ENCODE results near the gene CYB5RL. TPM values are rescaled to one million over a fixed set of nuclear protein-coding genes. Genes with fewer than 3 reads are reported as not detected.
"Not testable (repeated sequence)": the region's sequence is repeated elsewhere in the genome, so short reads cannot be mapped to it uniquely, and the experiment has no call there.

Gene CYB5RL
- total RNA-seq, 2 donors from 2014 or later: 8.7 to 9.0 TPM

DNA sequence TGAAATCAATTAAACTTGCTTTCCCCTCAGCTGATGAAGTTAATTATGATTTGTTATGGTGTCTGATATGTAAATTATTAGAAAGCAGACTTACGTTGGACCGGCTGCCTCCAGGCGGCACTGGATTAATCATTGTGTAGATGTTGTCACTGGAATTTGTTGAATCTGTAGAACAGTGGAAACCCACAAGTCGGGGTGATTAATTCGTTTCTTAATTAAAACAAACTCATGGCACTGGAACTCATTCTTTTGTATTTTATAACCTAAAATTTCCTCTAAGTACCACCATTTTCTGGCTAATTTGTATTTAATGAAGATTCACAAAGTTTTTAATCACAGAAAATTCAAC, 39.2 kb upstream of the CYB5RL start:
- ATAC-seq (ENCODE audit: insufficient number of reproducible peaks, low FRiP score, low read depth) (no peak), DNase-seq (ENCODE audit: low spot score) (no peak)
- peak overlapping the region; percentile 60 to 61 for H3K27ac ChIP-seq
- H3K4me3 ChIP-seq: no peak overlapping the region
- H3K9me3 ChIP-seq: no peaks in the 10 kb centered on the region
- H3K4me1 ChIP-seq (ENCODE audit: control insufficient read depth in 1 of 2, low read depth in 2 of 2): peaks cover 0 to 7% of the 10 kb centered on the region in 2 donors
- peaks cover 14% of the 10 kb centered on the region for H3K36me3 ChIP-seq
- no peak for TF ChIP-seq CTCF (IDR thresholded peaks at IDR 0.05)
- no peaks in the 10 kb centered on the region for H3K27me3 ChIP-seq (replicated peaks; ENCODE audit: insufficient read depth)

DNA sequence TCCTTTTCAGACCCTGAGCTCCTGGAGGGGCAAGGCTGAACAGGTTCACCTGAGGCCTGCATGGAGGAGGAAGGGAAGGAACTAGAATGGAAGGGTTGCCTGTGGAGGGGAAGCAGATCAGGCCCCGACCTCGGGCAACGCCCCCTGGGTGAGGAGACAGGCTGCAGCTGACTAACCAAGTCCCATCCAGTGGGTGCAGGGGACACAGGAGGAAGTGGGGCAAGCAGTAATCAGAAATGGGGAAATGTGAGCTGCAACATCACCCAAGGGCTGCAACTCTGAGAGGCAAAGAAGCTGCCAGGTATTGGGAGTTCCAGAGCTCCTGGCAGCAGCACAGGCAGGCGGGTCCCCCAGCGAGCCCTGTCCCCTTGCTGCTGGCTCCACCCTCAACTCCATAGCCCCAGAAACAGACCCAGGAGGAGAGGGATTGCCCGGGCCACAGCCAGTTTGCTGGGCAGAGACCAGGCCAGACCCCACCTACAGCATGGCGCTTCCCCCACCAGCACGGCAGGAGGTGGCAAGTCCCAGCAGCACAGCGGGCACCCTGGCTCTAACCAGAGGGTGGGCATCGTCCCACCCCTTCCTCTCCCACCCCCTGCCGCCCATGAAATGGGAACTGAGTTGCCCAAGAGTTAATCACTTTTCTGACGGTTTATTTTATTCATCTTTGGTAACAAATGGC, 38.7 kb upstream of the CYB5RL start:
- no peak for ATAC-seq (ENCODE audit: insufficient number of reproducible peaks, low FRiP score, low read depth)
- TF ChIP-seq CTCF (IDR thresholded peaks at IDR 0.05): no peak
- no peaks in the 10 kb centered on the region for H3K27me3 ChIP-seq (replicated peaks; ENCODE audit: insufficient read depth)

DNA sequence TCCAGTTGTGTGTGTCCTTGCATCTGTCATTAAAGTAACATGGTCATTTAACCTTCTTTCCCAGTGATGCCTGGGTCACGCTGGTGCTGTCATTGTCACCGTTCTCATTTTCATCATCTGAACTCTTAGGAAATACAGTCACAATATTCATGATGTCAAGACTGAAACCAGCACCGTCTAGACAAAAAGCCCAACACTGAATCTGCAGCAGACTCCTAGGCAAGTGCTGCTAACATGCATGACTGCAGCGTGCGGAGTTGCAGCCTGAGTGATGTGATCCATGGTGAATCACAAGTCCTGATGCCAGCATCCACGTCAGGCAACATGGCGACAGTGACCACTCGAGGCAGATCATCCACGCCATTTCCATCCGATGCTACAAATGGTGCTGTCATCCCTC, 37.8 kb upstream of the CYB5RL start:
- no peak for TF ChIP-seq CTCF (IDR thresholded peaks at IDR 0.05)
- no peak for ATAC-seq (ENCODE audit: insufficient number of reproducible peaks, low FRiP score, low read depth)

More for the DNA sequence above, 38.7 kb upstream of the CYB5RL start:
- Histone ChIP-seq H3K4me1 (ENCODE audit: control insufficient read depth in 1 of 2, low read depth in 2 of 2) (peaks cover 0 to 7% of the 10 kb centered on the region in 2 donors), H3K36me3 (peaks cover 14% of the 10 kb centered on the region), H3K9me3 (no peaks in the 10 kb centered on the region), H3K27ac (no peak overlapping the region), H3K4me3 (no peak overlapping the region)
- no peak for DNase-seq (ENCODE audit: low spot score)

GRCh38 chr1:54234284-54234683, 34.5 kb upstream of the CYB5RL start:
- no peak for ATAC-seq (ENCODE audit: insufficient number of reproducible peaks, low FRiP score, low read depth)
- no peak for TF ChIP-seq CTCF (IDR thresholded peaks at IDR 0.05)

More for the DNA sequence above, 37.8 kb upstream of the CYB5RL start:
- Histone ChIP-seq H3K36me3 (peaks cover 11% of the 10 kb centered on the region), H3K27me3 (replicated peaks; ENCODE audit: insufficient read depth) (no peaks in the 10 kb centered on the region), H3K9me3 (no peaks in the 10 kb centered on the region), H3K4me3 (no peak overlapping the region), H3K4me1 (ENCODE audit: control insufficient read depth in 1 of 2, low read depth in 2 of 2) (peaks cover 0 to 7% of the 10 kb centered on the region in 2 donors), H3K27ac (no peak overlapping the region)
- DNase-seq (ENCODE audit: low spot score): no peak

DNA sequence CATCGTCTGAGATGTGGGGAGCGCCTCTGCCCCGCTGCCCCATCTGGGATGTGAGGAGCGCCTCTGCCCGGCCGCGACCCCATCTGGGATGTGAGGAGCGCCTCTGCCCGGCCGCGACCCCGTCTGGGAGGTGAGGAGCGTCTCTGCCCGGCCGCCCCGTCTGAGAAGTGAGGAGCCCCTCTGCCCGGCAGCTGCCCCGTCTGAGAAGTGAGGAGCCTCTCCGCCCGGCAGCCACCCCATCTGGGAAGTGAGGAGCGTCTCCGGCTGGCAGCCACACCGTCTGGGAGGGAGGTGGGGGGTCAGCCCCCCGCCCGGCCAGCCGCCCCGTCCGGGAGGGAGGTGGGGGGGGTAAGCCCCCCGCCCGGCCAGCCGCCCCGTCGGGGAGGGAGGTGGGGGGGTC, 33.4 kb upstream of the CYB5RL start:
- H3K27ac ChIP-seq; H3K27me3 ChIP-seq (replicated peaks; ENCODE audit: insufficient read depth); H3K4me3 ChIP-seq; DNase-seq (ENCODE audit: low spot score); ATAC-seq (ENCODE audit: insufficient number of reproducible peaks, low FRiP score, low read depth); H3K9me3 ChIP-seq; H3K36me3 ChIP-seq: not testable (repeated sequence)
- H3K4me1 ChIP-seq (ENCODE audit: control insufficient read depth in 1 of 2, low read depth in 2 of 2): peaks cover 7 to 16% of the 10 kb centered on the region in 2 donors

More at GRCh38 chr1:54234284-54234683, 34.5 kb upstream of the CYB5RL start:
- H3K4me3 ChIP-seq: no peak overlapping the region
- H3K27me3 ChIP-seq (replicated peaks; ENCODE audit: insufficient read depth): no peaks in the 10 kb centered on the region
- H3K4me1 ChIP-seq (ENCODE audit: control insufficient read depth in 1 of 2, low read depth in 2 of 2): peaks cover 0 to 7% of the 10 kb centered on the region in 2 donors
- H3K9me3 ChIP-seq: no peaks in the 10 kb centered on the region
- H3K36me3 ChIP-seq: peaks cover 5% of the 10 kb centered on the region
- H3K27ac ChIP-seq: no peak overlapping the region
- DNase-seq (ENCODE audit: low spot score): no peak
